Astrocyte (in vitro differentiated cells and primary cell): ENCODE data around the gene PCDHB8. TPM values are rescaled to one million over a fixed set of nuclear protein-coding genes. Genes with fewer than 3 reads are reported as not detected.
"Not testable (repeated sequence)": the region's sequence is repeated elsewhere in the genome, so short reads cannot be mapped to it uniquely, and the experiment has no call there.

Source experiments
- DNase-seq: peaks from one replicate; pipeline ENCODE4 v3.0.0-alpha.2; 2010; ENCODE audit warnings: low read depth
- FAIRE-seq: peaks from 2 replicates; lab custom pipeline; 2011; peaks lifted over from hg19 to GRCh38; lab: Jason Lieb, UNC
- H2AFZ ChIP-seq: 2 replicates; pipeline ENCODE4 v1.6.0; 2012; ENCODE audit warnings: low read depth, low read length, inconsistent platforms
- H3K27ac ChIP-seq: 2 replicates; pipeline ENCODE4 v1.5.1; 2011; ENCODE audit warnings: low read depth, low read length, inconsistent platforms
- H3K27me3 ChIP-seq: 2 replicates; pipeline ENCODE4 v1.6.0; 2011; ENCODE audit warnings: low read length, inconsistent platforms; ENCODE audit not compliant: insufficient read depth
- H3K36me3 ChIP-seq: 2 replicates; pipeline ENCODE4 v1.5.1; 2011; ENCODE audit warnings: low read length, inconsistent platforms; ENCODE audit not compliant: insufficient read depth
- H3K4me1 ChIP-seq: 2 replicates; pipeline ENCODE4 v1.5.1; 2011; ENCODE audit warnings: low read length, inconsistent platforms; ENCODE audit not compliant: insufficient read depth
- H3K4me2 ChIP-seq: 2 replicates; pipeline ENCODE4 v1.6.0; 2012; ENCODE audit warnings: low read length, inconsistent platforms
- H3K4me3 ChIP-seq: 2 replicates; pipeline ENCODE4 v1.5.1; 2011; ENCODE audit warnings: low read depth, mild to moderate bottlenecking, low read length, inconsistent platforms; ENCODE audit not compliant: insufficient read depth
- H3K79me2 ChIP-seq: 2 replicates; pipeline ENCODE4 v1.6.0; 2012; ENCODE audit warnings: mild to moderate bottlenecking, low read length, inconsistent platforms; ENCODE audit not compliant: insufficient read depth
- H3K9ac ChIP-seq: 2 replicates; pipeline ENCODE4 v1.6.0; 2012; ENCODE audit warnings: mild to moderate bottlenecking, low read length, inconsistent platforms
- H3K9me3 ChIP-seq: 2 replicates; pipeline ENCODE4 v1.5.1; 2012; ENCODE audit warnings: low read depth, mild to moderate bottlenecking, low read length, inconsistent platforms; ENCODE audit not compliant: insufficient read depth
- H4K20me1 ChIP-seq: 2 replicates; pipeline ENCODE4 v1.6.0; 2012; ENCODE audit warnings: low read length, inconsistent platforms; ENCODE audit not compliant: insufficient read depth
- H3K27ac Mint-ChIP-seq: one replicate; pipeline ENCODE4 v1.8.0; 2021; ENCODE audit warnings: mild to moderate bottlenecking, mixed read lengths; ENCODE audit not compliant: unreplicated experiment
- H3K27me3 Mint-ChIP-seq: one replicate; pipeline ENCODE4 v1.8.0; 2021; ENCODE audit warnings: low read depth, mixed read lengths; ENCODE audit not compliant: unreplicated experiment
- H3K36me3 Mint-ChIP-seq: one replicate; pipeline ENCODE4 v1.8.0; 2021; ENCODE audit warnings: low read depth, mixed read lengths; ENCODE audit not compliant: unreplicated experiment
- H3K4me1 Mint-ChIP-seq: one replicate; pipeline ENCODE4 v1.8.0; 2021; ENCODE audit warnings: low read depth, mixed read lengths; ENCODE audit not compliant: unreplicated experiment
- H3K4me3 Mint-ChIP-seq: one replicate; pipeline ENCODE4 v1.8.0; 2021; ENCODE audit warnings: mild to moderate bottlenecking, moderate library complexity, mixed read lengths; ENCODE audit not compliant: unreplicated experiment
- H3K9me3 Mint-ChIP-seq: one replicate; pipeline ENCODE4 v1.8.0; 2021; ENCODE audit warnings: mild to moderate bottlenecking, mixed read lengths; ENCODE audit not compliant: unreplicated experiment
- EZH2 ChIP-seq: IDR thresholded peaks from 2 replicates; pipeline ENCODE4 v1.6.1; 2012; ENCODE audit warnings: mild to moderate bottlenecking, low read length, inconsistent platforms; ENCODE audit not compliant: insufficient read depth
- total RNA-seq: library from RNA; stranded (reverse); gene quantifications from 2 replicates; pipeline ENCODE4 v1.2.1, GENCODE V29; 2021
- TF ChIP-seq, protein P1 (sequence below): IDR thresholded peaks from 2 replicates; pipeline ENCODE4 v1.5.1; 2011; ENCODE audit warnings: low read depth, mild to moderate bottlenecking, inconsistent platforms, low read length, moderate library complexity; ENCODE audit not compliant: insufficient read depth

The PCDHB8 gene
- total RNA-seq, 1 donor from 2014 or later: 4.9 TPM

DNA sequence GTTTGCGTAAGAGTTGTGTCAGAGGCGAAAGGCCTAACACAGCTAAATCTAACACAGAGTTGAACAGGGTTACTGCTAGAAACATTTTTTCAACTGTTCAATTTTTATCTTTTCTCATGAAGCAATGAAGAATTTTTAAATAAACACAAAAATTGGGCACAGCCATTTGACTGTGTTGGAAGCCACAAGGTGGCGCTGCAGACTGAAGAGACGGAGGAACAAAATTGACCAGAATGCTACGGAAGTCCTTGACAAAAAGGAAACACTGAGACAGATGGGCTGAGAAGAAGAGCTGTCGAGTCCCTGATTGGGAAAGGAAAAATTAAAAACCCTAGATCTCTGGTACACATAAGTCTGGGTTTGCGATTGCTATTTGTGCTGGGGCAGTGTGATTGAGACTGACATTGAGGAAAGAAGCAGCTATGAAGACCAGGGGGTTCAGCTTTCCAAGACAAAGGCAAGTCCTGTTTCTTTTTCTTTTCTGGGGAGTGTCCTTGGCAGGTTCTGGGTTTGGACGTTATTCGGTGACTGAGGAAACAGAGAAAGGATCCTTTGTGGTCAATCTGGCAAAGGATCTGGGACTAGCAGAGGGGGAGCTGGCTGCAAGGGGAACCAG is 9.4 kb downstream of the PCDHB8 start, which contains the start of gene PCDHB9:
TSS of gene PCDHB9 (plus strand) at position 265 of the 616 bp plus-strand sequence. CDS start at position 423, 158 bp downstream.
- H3K36me3 ChIP-seq: no peaks in the 10 kb centered on the region
- no peak for DNase-seq
- peaks cover 16% of the 10 kb centered on the region for H3K36me3 Mint-ChIP-seq
- peaks cover 25% of the 10 kb centered on the region for H3K9me3 Mint-ChIP-seq
- H3K9ac ChIP-seq: no peak within 1 kb of the TSS
- no peaks in the 10 kb centered on the region for H3K4me1 ChIP-seq
- H2AFZ ChIP-seq: no peak within 1 kb of the TSS
- H3K27me3 Mint-ChIP-seq: no peaks in the 10 kb centered on the region
- no peak within 1 kb of the TSS for H3K4me3 ChIP-seq
- H4K20me1 ChIP-seq: no peaks in the 10 kb centered on the region
- H3K79me2 ChIP-seq: no peaks in the 10 kb centered on the region
- peak within 1 kb of the TSS; percentile 77 for H3K4me3 Mint-ChIP-seq
- H3K4me1 Mint-ChIP-seq: no peaks in the 10 kb centered on the region
- peak within 1 kb of the TSS; percentile 5 for H3K4me2 ChIP-seq
- peaks cover 4% of the 10 kb centered on the region for H3K9me3 ChIP-seq
- no peaks in the 10 kb centered on the region for H3K27me3 ChIP-seq
- no peak within 1 kb of the TSS for H3K27ac Mint-ChIP-seq
- H3K27ac ChIP-seq: no peak within 1 kb of the TSS
- no peak for TF ChIP-seq EZH2
- TF ChIP-seq, protein P1, sequence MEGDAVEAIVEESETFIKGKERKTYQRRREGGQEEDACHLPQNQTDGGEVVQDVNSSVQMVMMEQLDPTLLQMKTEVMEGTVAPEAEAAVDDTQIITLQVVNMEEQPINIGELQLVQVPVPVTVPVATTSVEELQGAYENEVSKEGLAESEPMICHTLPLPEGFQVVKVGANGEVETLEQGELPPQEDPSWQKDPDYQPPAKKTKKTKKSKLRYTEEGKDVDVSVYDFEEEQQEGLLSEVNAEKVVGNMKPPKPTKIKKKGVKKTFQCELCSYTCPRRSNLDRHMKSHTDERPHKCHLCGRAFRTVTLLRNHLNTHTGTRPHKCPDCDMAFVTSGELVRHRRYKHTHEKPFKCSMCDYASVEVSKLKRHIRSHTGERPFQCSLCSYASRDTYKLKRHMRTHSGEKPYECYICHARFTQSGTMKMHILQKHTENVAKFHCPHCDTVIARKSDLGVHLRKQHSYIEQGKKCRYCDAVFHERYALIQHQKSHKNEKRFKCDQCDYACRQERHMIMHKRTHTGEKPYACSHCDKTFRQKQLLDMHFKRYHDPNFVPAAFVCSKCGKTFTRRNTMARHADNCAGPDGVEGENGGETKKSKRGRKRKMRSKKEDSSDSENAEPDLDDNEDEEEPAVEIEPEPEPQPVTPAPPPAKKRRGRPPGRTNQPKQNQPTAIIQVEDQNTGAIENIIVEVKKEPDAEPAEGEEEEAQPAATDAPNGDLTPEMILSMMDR: peak; percentile 9
- no peak for FAIRE-seq

DNA sequence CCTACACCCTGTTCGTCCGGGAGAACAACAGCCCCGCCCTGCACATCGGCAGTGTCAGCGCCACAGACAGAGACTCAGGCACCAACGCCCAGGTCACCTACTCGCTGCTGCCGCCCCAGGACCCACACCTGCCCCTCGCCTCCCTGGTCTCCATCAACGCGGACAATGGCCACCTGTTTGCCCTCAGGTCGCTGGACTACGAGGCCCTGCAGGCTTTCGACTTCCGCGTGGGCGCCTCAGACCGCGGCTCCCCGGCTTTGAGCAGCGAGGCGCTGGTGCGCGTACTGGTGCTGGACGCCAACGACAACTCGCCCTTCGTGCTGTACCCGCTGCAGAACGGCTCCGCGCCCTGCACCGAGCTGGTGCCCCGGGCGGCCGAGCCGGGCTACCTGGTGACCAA is 11.1 kb downstream of the PCDHB8 start:
- Mint-ChIP-seq H3K36me3 (peaks cover 15% of the 10 kb centered on the region), H3K9me3 (peaks cover 23% of the 10 kb centered on the region)
- not testable (repeated sequence) for H3K4me1 Mint-ChIP-seq, H4K20me1 ChIP-seq, H3K79me2 ChIP-seq, H3K27ac Mint-ChIP-seq, H3K9me3 ChIP-seq, H3K4me3 Mint-ChIP-seq, H3K36me3 ChIP-seq, H3K27me3 Mint-ChIP-seq, H3K4me3 ChIP-seq, FAIRE-seq, H3K4me1 ChIP-seq, DNase-seq, H3K9ac ChIP-seq, H3K27me3 ChIP-seq, H3K4me2 ChIP-seq, H3K27ac ChIP-seq, H2AFZ ChIP-seq

DNA sequence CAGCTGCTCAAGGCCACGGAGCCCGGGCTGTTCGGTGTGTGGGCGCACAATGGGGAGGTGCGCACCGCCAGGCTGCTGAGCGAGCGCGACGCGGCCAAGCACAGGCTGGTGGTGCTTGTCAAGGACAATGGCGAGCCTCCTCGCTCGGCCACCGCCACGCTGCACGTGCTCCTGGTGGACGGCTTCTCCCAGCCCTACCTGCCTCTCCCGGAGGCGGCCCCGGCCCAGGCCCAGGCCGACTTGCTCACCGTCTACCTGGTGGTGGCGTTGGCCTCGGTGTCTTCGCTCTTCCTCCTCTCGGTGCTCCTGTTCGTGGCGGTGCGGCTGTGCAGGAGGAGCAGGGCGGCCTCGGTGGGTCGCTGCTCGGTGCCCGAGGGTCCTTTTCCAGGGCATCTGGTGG is 11.5 kb downstream of the PCDHB8 start:
- not testable (repeated sequence) for H3K4me1 ChIP-seq, H4K20me1 ChIP-seq, H3K27me3 Mint-ChIP-seq, H3K9ac ChIP-seq, H3K27me3 ChIP-seq, H3K4me2 ChIP-seq, H3K4me3 Mint-ChIP-seq, H3K4me1 Mint-ChIP-seq, H3K79me2 ChIP-seq, H3K4me3 ChIP-seq, H3K36me3 ChIP-seq, FAIRE-seq, DNase-seq, H3K27ac ChIP-seq, H3K9me3 ChIP-seq, H2AFZ ChIP-seq
- H3K27ac Mint-ChIP-seq: peak overlapping the region; percentile 53
- H3K9me3 Mint-ChIP-seq: peaks cover 24% of the 10 kb centered on the region
- H3K36me3 Mint-ChIP-seq: peaks cover 15% of the 10 kb centered on the region
